HK-2 (cell line): ENCODE results near the gene ZFP57.

Experiments used
- DNase-seq: peaks from one replicate; pipeline ENCODE4 v3.0.0-alpha.2; 2018; ENCODE audit not compliant: unreplicated experiment

Gene ZFP57

DNA sequence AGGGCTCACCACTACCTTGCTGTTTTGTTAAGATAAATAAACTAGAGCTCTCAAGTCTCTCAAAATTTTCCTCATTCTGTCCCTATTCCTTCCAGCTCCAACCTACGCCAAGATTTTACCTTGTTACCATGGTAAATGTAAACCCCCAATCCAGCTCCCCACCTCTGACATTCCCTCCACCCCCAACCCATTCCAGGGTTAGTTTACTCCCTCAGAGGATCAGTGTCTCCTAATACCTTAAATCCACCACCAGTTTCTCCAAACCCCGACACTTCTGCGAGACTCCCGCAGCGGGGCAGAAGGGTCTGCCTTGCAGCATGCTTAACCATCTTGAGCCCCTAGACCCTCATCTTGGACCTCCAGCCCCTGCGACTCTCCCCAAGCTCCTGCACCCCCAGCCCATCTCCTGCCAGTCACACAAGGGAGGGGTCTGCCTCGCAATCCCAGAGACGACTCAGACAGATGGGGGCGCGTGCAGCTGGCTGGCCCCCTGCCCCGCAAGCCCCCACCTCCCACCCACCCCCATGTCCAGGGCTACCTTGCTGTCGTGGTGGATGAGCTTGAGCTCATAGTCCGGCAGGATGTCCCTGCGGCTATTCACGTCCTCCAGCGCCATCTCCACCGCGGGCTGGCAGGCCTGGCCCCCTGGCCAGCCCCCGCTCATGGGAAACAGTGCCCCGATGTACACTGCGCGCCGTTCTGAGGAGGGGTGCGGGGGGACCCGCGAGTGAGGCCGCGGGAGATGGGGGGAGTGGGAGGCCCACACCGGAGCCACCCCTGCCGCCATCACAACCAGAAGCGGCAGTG, 53.8 kb downstream of the ZFP57 start:
- no peak for DNase-seq

DNA sequence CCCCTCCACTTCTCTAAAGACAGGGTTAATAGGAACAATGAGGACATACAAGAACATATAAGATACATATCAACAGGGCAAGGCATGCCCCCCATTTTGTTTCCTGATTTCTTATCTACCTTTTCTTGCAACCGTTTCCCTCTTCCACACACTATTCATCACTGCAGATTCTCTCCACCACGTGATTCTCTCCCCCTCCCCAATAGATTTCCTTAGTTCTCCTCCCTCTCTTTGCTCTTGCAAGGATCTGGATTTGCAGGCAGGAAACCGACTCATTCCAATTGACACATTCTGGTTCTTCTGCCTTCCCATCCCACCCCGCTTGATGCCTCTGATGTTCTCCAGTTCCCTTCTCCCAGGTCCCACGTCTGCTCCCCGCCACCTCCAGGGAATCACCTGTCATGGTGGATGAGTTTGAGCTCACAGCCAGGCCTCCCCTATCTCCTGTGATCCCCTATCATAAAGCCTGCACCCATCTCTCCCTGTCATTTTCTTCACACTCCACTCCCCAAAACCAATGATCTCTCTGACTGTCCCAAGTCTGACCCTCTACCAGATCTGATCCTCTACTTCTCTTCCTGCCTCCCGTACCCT, 55.5 kb downstream of the ZFP57 start:
- DNase-seq: no peak

DNA sequence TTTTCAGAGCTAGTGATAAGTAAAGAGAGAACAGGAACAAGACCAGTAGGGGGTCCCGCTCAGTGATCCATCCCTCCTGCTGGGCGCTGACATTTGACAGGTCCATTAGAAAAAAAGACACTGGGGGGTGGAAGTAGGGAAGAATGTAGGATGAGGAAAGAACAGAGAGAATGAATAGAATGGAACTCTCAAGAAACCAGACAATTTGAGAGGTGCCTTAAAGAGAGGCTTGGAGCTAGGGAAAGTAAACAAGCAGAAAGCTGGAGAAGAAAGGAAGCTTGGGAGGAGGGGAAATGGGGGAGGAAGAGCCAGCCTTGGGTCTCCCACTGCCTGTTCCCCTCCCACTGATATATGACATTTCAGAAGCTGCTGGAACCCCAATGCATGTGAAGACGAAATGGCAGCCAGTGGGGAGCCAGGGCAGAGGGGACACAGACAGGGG, 56.4 kb downstream of the ZFP57 start:
- no peak for DNase-seq
